GM12892 (cell line): ENCODE measurements around the gene TUBB.

Source experiments
- POLR2AphosphoS5 ChIP-seq: IDR thresholded peaks from 2 replicates; pipeline ENCODE4 v1.6.1; 2011; ENCODE audit warnings: low read depth, low read length, control low read depth
- TAF1 ChIP-seq: IDR thresholded peaks from 2 replicates; pipeline ENCODE4 v1.6.1; 2011; ENCODE audit warnings: low read depth, mild to moderate bottlenecking, control low read depth, low read length, borderline replicate concordance

DNA sequence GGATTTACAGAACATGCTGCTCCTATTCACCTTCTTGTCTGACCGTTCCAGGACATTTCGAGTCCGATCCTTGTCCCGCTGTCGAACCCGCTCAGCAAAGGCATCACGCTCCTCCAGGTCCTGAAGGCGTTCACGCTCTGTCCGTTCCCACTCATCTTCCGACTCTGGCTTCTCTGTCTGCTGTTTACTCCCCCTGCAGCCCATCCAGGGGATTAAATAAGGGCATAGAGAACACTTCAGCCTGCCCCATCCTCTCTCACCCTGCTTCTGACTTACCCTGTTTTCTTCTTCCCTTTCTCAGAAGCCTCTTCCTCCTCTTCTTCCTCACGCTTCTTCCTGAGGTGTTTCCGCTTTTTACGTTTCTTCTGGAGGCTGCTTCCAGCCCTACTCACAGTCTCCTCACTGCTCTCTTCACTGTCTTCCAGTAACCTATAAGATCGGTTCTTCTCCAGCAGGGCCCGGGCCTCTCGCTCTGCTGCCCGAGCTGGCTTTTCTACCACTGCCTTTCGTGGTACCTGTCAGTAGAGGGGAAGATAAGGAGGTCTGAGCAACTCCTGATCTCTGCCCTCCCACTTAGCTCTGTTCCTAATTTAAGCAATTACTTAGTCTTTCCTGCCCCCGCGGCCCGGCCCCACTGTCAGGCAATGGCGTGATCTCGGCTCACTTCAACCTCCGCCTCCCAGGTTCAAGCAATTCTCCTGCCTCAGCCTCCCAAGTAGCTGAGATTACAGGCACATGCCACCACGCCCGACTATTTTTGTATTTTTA, 49.2 kb upstream of the TUBB start:
- TF ChIP-seq POLR2AphosphoS5 (no peak), TAF1 (no peak)
